Activated gamma-delta T cell treated with anti-CD3 and anti-CD28 coated beads, Interleukin-2, amount 50 U/mL, for 16 hours (primary cell): ENCODE results near the gene NEK7.
"Not testable (repeated sequence)": the region's sequence is repeated elsewhere in the genome, so short reads cannot be mapped to it uniquely, and the experiment has no call there.

Experiments used
- DNase-seq: peaks from one replicate; pipeline ENCODE4 v3.0.0-alpha.2; 2020; ENCODE audit warnings: low read depth

The NEK7 gene

GRCh38 chr1:198171667-198172540 is 15.1 kb downstream of the NEK7 start:
- DNase-seq = no peak

- DNase-seq = no peak
Observed at GRCh38 chr1:198173832-198174231, 17.0 kb downstream of the NEK7 start.

GRCh38 chr1:198174297-198174696 is 17.5 kb downstream of the NEK7 start:
- no peak for DNase-seq

GRCh38 chr1:198175423-198176170 is 18.8 kb downstream of the NEK7 start:
- DNase-seq = no peak

GRCh38 chr1:198176179-198176578 is 19.4 kb downstream of the NEK7 start:
- DNase-seq = no peak

GRCh38 chr1:198177546-198177945 is 20.7 kb downstream of the NEK7 start:
- DNase-seq = no peak

- DNase-seq = no peak
Observed at GRCh38 chr1:198178615-198179014, 21.8 kb downstream of the NEK7 start.

- no peak for DNase-seq
Observed at GRCh38 chr1:198179556-198179981, 22.8 kb downstream of the NEK7 start.

- no peak for DNase-seq
Observed at GRCh38 chr1:198183605-198184004, 26.8 kb downstream of the NEK7 start.

GRCh38 chr1:198184516-198184915 is 27.7 kb downstream of the NEK7 start:
- no peak for DNase-seq

GRCh38 chr1:198185146-198185545 is 28.3 kb downstream of the NEK7 start:
- DNase-seq = no peak

- no peak for DNase-seq
Observed at GRCh38 chr1:198185759-198186158, 29.0 kb downstream of the NEK7 start.

- DNase-seq = no peak
Observed at GRCh38 chr1:198186916-198187580, 30.2 kb downstream of the NEK7 start.

GRCh38 chr1:198187973-198188588 is 31.3 kb downstream of the NEK7 start:
- no peak for DNase-seq

- DNase-seq = no peak
Observed at GRCh38 chr1:198191117-198191516, 34.3 kb downstream of the NEK7 start.

GRCh38 chr1:198193871-198194270 is 37.1 kb downstream of the NEK7 start:
- DNase-seq = not testable (repeated sequence)

- DNase-seq = no peak
Observed at GRCh38 chr1:198196630-198197029, 39.8 kb downstream of the NEK7 start.

GRCh38 chr1:198197285-198197684 is 40.5 kb downstream of the NEK7 start:
- DNase-seq = no peak

GRCh38 chr1:198199105-198199504 is 42.3 kb downstream of the NEK7 start:
- no peak for DNase-seq

GRCh38 chr1:198201956-198202784 is 45.4 kb downstream of the NEK7 start:
- DNase-seq = no peak

GRCh38 chr1:198203434-198203833 is 46.6 kb downstream of the NEK7 start:
- DNase-seq = no peak
